T47D (cell line): ENCODE results near the gene ASCC3.

ENCODE experiments used
- DNase-seq, 2 experiments: peaks; one replicate each; pipeline versions ENCODE4 v3.0.0 to v3.0.0-alpha.2; 2011 to 2012; ENCODE audit warnings: low read depth in 1 of 2, low spot score in 1 of 2
- JUND ChIP-seq: IDR thresholded peaks from 2 replicates; pipeline ENCODE4 v1.6.1; 2012; ENCODE audit warnings: low read depth
- in situ Hi-C: cut with HindIII; loops from 2 replicates; pipeline ENCODE4 v1.10.0; 2016; ENCODE audit warnings: low sequenced_read_pairs, low pct_unique_long_range_greater_than_20kb

The ASCC3 gene

GRCh38 chr6:100549406-100550167 is 331.5 kb downstream of the ASCC3 start:
- in situ Hi-C loops: no loop called here

GRCh38 chr6:100538086-100538485 is 343.0 kb downstream of the ASCC3 start:
- no peak for DNase-seq
- in situ Hi-C loops: no loop called here
- no peak for TF ChIP-seq JUND

More at GRCh38 chr6:100549406-100550167, 331.5 kb downstream of the ASCC3 start:
- TF ChIP-seq JUND: no peak
- DNase-seq: no peak

- TF ChIP-seq JUND: peak; percentile 62; the same call in 1 of the 2 replicates
- in situ Hi-C loops: no loop called here
- DNase-seq: peak in 1 of 2 experiments; percentile 16
Observed at GRCh38 chr6:100518588-100518987, 362.5 kb downstream of the ASCC3 start.

GRCh38 chr6:100517633-100518032 is 363.5 kb downstream of the ASCC3 start:
- no peak for DNase-seq
- TF ChIP-seq JUND: no peak
- in situ Hi-C loops: no loop called here

- in situ Hi-C loops: no loop called here
- no peak for TF ChIP-seq JUND
- DNase-seq: no peak
Observed at GRCh38 chr6:100517106-100517505, 364.0 kb downstream of the ASCC3 start.

- DNase-seq: no peak
- in situ Hi-C loops: no loop called here
- TF ChIP-seq JUND: no peak
Observed at GRCh38 chr6:100514660-100515059, 366.5 kb downstream of the ASCC3 start.

GRCh38 chr6:100512203-100512862 is 368.8 kb downstream of the ASCC3 start:
- in situ Hi-C loops: no loop called here
- TF ChIP-seq JUND: no peak
- no peak for DNase-seq

- in situ Hi-C loops: no loop called here
Observed at GRCh38 chr6:100509101-100509500, 372.0 kb downstream of the ASCC3 start.

GRCh38 chr6:100506651-100507050 is 374.5 kb downstream of the ASCC3 start:
- in situ Hi-C loops: no loop called here
- DNase-seq: no peak
- no peak for TF ChIP-seq JUND

More at GRCh38 chr6:100509101-100509500, 372.0 kb downstream of the ASCC3 start:
- TF ChIP-seq JUND: no peak
- DNase-seq: no peak

- TF ChIP-seq JUND: no peak
- in situ Hi-C loops: no loop called here
- no peak for DNase-seq
Observed at GRCh38 chr6:100504786-100505737, 376.1 kb downstream of the ASCC3 start.

- in situ Hi-C loops: no loop called here
- no peak for TF ChIP-seq JUND
- DNase-seq: no peak
Observed at GRCh38 chr6:100503043-100503705, 378.0 kb downstream of the ASCC3 start.

- DNase-seq: peak in 1 of 2 experiments; percentile 51
- in situ Hi-C loops: no loop called here
- TF ChIP-seq JUND: 0 out of 2 replicates have a peak, but pooled peaks have one; percentile 16
Observed at GRCh38 chr6:100493206-100493888, 387.8 kb downstream of the ASCC3 start.
